ENCODE measurements around the gene RDH14.

DNA sequence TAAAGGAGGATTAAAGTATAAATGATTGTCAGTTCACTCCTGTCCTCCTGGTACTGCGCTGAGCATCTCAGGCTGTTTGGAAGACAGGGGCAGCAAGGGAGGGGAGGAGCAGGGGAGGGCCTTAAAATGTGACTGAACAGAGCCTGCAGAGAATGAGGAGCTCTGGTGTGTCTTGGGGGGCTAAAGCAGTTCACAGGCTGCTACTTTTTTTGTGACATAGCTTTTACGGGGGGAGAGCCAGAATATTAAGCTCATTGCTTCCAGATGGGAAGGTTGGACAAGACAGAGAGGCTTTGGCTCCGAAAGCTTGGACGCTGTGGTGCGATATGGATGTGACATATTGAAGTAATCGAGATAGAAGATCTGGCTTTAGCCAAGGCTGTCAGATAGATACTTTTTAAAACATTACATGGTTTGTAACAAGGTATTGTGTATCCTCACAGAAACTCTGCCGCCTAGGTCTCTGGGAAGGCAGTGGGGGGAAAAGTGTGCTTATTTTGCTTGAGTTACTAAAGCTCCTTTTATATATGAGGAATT, 40.5 kb downstream of the RDH14 start:
- TF ChIP-seq, protein P1, sequence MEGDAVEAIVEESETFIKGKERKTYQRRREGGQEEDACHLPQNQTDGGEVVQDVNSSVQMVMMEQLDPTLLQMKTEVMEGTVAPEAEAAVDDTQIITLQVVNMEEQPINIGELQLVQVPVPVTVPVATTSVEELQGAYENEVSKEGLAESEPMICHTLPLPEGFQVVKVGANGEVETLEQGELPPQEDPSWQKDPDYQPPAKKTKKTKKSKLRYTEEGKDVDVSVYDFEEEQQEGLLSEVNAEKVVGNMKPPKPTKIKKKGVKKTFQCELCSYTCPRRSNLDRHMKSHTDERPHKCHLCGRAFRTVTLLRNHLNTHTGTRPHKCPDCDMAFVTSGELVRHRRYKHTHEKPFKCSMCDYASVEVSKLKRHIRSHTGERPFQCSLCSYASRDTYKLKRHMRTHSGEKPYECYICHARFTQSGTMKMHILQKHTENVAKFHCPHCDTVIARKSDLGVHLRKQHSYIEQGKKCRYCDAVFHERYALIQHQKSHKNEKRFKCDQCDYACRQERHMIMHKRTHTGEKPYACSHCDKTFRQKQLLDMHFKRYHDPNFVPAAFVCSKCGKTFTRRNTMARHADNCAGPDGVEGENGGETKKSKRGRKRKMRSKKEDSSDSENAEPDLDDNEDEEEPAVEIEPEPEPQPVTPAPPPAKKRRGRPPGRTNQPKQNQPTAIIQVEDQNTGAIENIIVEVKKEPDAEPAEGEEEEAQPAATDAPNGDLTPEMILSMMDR (IDR thresholded peaks at IDR 0.05) = no peak
- no peak for TF ChIP-seq EZH2 (IDR thresholded peaks at IDR 0.05)
- no peak for TF ChIP-seq EZH2phosphoT487 (IDR thresholded peaks at IDR 0.05)

Data from neural progenitor cell (in vitro differentiated cells).